ENCODE data around the gene ALAD.
"Not testable (repeated sequence)": the region's sequence is repeated elsewhere in the genome, so short reads cannot be mapped to it uniquely, and the experiment has no call there.

The ALAD gene

DNA sequence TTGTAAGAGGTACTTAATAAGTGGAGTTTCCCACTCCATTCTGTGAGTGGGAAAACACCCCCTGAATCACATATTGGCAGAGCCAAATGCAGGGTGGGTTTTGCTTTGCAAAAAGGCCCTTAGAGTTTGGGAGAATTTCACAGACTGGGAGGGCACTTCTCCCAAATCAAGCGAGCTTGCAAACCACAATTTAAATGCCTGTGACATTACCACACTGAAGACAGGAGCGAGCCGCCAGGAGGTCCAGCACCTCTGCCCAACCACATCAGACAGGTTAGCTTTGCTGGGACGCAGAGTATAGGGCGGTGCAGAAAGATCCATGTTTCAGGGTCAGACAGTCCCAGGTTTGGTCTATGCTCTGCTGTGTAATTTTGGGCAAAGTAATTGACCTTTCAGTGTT is 2.3 kb downstream of the ALAD start:
- DNase-seq (ENCODE audit: low spot score) = no peak

DNA sequence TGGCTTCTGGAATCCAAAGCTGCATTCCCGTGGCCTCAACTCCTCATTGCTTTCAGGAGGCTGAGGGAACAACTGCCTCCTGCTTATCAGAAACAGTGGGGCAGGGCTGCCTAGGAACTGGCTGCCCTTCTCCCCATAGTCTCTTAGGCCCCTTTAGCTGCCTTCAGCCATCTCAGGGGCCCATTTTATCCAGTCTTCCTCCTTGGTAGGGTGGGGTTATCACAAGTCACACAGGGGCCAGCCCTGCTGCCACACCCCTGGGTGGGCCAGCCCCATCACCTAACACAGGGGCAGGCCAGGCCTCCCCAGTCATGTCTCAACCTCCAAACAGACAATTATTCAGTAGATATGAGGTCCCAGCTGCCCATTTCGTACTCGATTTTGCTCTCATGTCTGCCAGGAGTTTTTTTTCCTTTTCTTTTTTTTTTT is 3.9 kb downstream of the ALAD start:
- no peak for DNase-seq (ENCODE audit: low spot score)

DNA sequence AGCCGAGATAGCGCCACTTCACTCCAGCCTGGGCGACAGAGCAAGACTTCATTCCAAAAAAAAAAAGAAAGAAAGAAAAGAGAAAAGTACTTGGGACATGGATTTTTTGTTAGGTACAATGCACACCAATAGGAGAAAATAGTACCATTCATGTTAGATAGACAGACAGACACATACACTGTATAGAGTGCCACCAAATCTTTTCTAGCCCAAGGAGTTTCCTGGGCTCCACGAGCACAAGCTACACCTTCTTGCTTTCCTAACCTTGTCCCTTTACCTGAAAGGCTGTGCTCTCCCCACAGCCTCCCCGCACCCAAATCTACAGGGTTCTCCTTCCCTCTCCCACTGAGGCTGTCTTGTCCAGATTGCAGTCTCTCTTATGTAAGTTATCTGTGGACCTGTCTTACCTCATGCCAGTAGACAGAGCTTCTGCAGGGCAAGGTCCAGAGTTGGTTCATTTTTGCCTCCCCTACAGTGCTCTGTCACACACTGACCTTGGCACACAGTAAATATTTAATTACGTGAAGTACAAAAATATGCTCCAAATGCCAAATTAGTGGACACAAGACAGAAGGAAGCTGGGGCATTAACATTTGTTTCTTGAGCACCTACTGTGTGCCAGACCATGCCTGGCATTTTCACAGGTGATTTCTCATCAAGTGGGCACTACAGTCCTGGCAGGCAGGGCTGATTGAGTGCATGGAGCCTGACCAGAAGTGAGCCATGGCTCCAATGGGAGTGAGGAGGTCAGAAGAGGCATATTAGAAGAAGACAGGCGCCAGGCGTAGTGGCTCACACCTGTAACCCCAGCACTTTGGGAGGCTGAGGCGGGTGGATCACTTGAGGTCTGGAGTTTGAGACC is 5.9 kb downstream of the ALAD start:
- DNase-seq (ENCODE audit: low spot score) = no peak

DNA sequence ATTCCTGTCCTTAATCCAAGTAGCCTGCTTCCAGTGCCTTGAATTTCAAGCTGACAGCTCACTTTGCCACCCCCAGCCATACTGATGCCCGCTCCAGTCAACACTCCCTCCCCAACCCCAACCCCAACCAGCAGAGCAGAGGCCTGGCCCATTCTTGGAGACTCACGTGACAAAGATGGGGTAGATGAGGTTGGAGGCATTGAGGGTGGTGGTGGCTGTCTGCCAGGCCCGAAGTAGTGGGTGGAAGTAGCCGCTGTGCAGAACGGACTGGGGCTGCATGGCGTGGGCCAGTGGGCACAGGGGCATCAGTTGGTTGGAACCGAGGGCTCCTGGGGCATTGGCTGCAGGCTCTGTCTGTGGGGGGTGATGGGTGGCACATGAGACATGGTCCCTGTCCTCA is 7.8 kb downstream of the ALAD start:
- no peak for DNase-seq (ENCODE audit: low spot score)

DNA sequence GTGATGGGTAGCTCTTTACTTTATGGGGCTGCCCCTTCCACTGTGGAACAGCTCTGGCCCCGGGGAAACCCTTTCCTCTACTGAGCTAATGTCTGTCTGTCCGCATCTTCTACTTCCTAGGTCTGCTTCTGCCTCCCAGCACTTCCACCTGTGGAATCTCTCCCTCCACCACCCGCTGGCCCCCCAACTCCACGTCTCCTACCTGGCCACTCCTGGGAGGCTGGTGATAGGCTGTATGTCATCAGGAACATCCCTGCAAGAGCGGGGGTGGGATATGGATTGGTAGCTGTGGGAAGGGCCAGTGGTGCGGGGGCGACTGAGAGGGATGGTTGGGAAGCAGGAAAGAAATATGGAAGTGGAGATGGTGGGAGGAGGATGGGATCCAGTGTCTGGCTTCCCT is 9.2 kb downstream of the ALAD start:
- DNase-seq (ENCODE audit: low spot score) = no peak

DNA sequence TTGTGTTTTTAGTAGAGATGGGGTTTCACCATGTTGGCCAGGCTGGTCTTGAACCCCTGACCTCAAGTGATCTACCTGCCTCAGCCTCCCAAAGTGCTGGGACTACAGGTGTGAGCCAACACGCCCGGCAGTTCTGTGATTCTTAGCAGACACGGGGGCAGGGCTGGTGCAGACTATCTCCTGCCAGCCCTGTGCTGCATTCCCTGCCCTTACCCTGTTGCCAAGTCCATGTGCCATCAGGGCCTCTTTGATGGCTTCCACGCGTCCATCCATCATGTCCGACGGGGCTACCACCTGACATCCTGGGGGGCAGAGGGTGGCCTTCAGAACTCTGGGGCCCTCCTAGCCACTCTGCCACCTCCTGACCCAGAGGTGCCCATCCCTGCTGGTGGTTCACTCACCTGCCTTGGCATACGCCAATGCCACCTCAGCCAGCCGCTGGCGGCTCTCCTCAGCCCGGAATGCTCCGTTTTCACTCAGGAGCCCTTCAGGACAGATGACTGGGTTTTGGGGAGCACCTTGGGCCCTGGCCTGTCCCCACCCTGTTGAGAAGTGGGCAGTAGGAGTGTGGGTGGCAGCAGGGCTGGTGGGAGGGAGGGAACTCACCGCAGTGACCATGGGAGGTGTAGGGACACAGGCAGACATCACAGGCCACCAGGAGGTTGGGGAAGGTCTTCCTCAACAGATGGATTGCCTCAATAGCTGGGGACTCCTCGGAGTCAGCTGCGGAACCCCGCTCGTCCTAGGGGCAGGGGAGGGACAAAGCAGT is 10.7 kb downstream of the ALAD start:
- no peak for DNase-seq (ENCODE audit: low spot score)

DNA sequence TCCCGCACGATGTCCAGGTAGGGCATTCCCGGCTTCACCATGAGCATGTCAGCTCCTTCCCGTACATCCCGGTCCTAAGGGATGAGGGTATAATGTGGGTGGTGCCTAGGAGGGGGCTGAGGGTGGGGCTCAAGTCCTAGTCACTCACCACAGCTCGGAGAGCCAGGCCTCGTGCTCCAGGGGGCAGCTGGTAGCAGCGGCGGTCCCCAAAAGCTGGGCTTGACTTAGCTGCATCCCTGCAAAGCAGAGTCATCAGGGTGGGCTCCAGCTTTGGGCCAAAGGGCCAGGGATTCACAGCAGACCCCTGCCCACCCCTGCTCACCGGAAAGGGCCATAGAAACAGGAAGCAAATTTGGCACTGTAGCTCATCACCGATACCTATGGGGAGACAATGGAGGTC is 11.6 kb downstream of the ALAD start:
- no peak for DNase-seq (ENCODE audit: low spot score)

DNA sequence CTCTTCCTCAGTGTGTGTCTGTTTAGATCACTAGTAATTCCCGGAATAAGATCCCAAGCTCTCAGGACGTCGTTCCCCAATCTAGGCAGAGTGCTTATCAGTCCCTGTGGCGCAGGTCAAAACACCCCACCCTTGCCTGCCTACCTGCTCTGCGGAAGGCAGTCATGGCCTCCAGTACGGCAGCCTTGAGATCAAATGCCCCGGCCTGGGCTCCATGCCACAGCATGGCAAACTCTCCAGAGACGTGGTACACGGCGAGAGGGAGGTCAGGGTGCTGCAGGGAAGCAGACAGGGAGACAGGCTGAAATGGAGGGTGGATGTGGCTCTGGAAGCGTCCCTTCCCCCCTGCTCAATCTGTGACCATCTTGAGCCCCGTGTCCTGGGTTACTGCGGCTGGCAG is 12.3 kb downstream of the ALAD start:
- no peak for DNase-seq (ENCODE audit: low spot score)

DNA sequence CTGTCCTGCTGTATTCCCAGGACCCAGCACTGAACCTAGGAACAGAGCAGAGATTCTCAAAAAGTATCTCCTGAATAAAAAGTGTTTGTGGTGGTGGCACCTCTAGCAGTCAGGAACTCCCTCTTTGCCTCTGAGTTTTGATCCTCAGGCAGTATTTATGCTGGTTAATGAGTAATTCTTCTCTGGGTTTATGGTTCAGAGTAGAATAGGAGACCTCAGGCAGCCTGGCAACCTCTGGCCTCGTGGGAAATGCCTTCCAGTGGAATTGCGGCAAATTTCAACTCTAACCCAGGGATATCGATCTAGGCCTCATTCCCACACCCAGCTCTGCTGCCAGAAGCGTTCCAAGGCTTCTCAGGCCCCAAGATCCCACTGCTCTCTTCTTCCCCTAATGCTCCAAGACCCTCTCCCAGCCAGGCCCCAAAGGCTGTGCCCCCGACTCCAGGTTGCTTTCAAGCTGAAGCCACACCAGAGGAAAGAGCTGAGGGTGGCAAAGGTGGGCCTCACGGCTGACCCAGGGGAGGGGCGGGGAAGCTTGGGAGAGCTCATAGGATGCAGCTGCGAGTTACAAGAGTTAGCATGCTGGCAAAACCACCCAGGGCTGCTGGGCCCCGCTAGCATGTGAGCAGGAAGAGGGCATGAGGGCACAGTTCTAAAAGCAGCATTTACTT is 13.4 kb downstream of the ALAD start:
- DNase-seq (ENCODE audit: low spot score) = no peak

DNA sequence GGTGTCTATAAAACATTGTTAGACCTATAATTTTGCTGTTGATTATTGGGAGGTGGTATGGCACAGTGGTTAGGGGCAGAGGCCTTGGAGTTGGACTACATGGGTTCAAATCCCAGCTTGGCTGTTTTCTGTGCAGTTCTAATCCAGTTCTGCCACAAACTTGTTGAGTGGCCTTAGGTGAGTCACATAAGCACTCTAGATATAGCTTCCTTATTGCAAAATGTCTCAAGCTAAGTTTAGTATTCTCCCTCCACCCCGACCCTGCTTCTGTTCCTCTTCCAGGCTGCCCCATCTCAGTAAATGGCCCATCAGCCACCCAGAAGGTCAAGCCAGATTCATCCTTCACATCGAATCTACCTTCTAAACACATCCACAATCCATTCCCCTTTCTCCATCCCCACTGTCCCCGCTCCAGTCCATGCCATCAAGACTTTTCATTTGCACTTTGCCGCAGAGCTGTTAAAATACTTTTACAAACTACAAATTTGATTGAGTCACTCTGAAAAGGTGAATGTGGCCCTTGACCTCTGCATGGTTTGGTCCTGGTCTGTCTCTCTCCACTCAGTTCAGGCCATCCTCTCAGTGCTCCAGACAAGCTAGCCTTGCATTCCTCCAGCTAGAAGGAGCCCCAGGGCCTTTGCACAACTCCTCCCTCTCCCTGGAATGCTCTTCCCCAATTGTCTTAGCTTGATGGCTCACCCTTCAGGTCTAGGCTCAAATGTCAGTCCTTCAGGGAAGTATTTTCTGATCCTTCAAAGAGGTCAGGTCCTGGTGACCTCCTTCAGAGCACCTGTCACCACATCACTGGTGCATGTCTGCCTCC is 14.3 kb downstream of the ALAD start:
- DNase-seq (ENCODE audit: low spot score) = no peak

DNA sequence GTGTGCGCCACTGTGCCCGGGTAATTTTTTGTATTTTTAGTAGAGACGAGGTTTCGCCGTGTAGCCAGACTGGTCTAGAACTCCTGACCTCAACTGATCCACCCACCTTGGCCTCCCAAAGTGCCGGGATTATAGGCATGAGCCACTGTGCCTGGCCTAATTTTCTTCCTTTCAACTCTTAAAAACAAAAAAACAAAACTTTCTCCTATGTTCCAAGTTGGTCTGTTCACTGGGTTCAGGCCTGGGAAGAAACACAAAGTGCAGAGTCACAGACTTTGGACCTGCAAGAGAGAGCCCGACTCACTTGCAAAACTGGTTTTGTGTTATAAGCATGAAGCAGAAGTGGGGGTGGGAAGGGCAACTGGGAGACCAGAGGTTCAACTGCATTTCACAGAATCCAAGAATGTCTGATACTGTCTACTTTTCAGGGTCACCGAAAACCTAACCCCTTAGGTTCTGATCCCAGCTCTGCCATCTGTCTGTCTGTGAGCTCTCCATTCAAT is 19.1 kb downstream of the ALAD start:
- DNase-seq (ENCODE audit: low spot score) = no peak

DNA sequence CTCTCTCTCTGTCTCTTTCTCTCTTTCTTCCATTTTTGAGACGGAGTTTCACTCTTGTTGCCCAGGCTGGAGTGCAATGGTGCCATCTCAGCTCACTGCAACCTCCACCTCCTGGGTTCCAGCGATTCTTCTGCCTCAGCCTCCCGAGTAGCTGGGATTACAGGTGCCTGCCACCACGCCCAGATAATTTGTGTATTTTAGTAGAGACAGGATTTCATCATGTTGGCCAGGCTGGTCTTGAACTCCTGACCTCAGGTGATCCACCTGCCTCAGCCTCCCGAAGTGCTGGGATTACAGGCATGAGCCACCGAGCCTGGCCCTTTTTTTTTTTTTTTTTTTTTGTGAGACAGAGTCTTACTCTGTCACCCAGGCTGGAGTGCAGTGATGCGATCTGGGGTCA is 19.6 kb downstream of the ALAD start:
- not testable (repeated sequence) for DNase-seq (ENCODE audit: low spot score)

DNA sequence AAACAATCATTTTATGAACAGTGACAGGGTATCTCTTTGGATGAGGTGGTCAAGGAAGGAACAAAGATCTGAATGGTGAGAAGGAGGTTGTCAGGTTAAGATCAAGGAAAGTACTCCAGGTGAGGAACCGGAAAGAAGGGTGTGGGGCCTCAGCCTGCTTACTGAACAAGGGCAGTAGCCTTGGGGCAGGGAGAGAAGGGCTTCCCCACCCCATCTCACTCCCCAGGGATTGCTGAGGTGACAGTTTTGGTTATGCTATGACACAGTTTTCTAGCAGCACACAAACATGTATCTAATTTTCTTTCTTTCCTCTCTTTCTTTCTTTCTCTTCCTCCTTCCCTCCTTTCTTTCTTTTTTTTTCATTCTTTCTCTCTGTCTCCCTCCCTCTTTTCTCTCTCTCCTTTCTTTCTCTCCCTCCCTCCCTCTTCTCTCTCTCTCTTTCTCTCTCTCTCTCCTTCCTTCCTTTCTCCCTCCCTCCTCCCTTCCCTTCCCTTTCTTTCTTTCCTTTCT is 20.2 kb downstream of the ALAD start:
- no peak for DNase-seq (ENCODE audit: low spot score)

DNA sequence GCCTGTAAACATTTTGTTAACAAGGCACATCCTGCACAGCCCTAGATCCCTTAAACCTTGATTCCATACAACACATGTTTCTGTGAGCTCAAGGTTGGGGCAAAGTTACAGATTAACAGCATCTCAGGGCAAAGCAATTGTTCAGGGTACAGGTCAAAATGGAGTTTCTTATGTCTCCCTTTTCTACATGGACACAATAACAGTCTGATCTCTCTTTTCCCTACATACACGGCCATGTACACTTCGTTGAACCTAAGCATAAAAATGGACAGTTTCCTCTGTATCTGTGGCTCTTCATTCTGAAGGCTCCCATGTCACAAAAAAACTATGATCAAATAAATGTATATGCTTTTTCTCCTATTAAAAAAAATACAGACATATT is 21.3 kb downstream of the ALAD start:
- DNase-seq (ENCODE audit: low spot score) = not testable (repeated sequence)

DNA sequence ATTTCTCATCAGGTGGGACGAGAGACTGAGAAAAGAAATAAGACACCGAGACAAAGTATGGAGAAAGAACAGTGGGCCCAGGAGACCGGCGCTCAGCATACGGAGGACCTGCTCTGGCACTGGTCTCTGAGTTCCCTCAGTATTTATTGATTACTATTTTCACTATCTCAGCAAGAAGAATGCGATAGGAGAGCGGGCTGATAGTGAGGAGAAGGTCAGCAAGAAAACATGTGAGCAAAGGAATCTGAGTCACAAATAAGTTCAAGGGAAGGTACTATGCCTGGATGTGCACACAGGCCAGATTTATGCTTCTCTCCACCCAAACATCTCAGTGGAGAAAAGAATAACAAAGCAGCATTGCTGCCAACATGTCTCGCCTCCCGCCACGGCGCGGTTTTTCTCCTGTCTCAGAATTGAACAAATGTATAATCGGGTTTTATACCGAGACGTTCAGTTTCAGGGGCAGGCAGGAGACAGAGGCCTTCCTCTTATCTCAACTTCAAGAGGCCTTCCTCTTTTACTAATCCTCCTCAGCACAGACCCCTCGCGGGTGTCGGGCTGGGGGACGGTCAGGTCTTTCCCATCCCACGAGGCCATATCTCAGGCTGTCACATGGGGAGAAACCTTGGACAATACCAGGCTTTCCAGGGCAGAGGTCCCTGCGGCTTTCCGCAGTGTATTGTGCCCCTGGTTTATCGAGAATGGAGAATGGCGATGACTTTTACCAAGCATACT is 21.8 kb downstream of the ALAD start:
- not testable (repeated sequence) for DNase-seq (ENCODE audit: low spot score)

DNA sequence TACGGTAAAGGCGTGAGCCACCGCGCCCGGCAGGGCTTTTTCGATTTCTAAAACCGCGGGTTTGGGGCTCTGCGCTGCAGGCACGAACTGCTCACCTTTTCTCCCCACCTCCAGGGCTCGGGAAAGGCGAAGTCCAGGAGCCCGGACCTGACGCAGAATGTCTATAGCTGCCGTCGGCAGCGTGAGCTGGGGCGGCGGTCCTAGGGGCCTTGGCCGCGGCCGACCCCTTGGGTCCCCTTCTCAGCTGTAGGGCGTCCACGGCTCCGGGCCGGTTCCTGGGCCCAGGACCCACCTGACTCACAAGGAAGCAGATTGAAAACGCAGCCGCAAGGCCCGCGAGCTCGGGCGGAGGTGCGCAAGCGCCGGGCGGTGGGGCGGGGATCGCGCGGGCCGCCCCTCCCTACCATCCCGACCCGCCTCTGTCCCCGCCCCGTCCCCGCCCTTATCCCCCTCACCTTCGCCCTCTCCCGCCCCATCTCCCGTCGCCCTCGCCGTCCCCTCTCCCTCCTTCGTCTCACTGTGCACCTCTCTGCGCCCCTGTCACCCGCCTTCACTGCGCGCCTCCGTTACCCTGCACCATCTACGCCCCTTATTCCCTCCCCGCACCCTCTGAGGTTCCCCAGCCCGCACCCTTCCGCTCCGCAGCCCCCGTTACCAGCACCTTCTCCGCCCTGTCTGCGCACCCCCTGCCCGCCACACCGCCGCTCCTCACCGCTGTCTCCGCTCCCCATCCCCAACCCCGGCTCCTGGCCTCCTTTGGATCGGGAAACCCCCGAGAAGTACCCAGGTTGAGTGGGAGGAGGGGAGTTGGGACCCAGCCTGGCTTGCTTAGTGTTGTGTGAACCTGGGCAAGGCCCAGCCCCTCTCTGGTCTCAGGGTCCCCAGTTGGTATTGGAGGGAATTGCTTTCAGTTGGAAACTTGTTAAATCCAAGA is 24.2 kb downstream of the ALAD start, which contains the start of gene HDHD3:
TSS of gene HDHD3 (minus strand) at position 353 of the 934 bp plus-strand sequence. CDS start 2,632 bp downstream, outside the sequence.
- peak; percentile 83 for DNase-seq (ENCODE audit: low spot score)

DNA sequence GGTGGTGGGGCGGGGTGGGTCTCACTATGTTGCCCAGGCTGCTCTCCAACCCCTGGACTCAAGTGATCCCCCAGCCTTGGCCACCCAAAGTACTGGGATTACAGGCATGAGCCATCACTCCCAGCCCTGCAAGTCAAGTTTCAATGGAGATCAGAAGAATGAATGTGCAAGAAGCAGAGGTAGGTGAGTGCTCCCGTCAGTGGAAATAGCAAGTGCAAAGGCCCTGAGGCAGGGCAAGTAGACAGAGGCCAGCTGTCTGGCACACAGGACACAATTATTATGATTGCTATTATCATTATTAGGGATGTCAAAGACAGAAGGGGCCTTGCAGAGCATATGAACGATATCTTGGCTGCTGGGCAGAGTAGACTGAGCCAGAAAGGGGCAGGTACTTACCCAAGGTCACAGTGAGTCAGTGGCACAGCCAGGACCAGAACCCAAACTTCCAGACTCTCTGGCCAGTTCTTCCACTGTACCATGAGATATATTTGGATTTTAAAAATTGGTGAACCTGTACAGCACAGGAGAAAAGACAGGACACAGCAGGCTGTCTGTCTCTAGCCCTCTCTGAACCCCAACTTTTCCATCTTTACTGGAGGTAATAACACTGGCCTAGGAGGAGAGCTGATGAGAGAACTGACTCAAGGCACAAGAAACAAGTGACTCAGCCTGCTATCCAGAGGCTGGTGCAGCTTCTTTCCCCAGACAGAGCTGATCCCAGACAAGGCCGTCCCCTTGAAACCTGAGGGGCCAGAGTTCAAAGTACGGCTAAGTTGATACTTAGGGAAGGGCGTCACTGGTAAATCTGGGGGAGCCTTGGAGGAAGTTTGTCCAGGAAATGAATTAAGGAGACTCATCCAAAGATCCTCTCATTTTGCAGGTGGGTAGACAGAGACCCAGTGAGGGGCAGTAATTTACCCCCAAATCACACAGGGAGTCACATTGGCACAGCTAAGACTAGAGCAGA is 25.7 kb downstream of the ALAD start:
- DNase-seq (ENCODE audit: low spot score) = no peak

DNA sequence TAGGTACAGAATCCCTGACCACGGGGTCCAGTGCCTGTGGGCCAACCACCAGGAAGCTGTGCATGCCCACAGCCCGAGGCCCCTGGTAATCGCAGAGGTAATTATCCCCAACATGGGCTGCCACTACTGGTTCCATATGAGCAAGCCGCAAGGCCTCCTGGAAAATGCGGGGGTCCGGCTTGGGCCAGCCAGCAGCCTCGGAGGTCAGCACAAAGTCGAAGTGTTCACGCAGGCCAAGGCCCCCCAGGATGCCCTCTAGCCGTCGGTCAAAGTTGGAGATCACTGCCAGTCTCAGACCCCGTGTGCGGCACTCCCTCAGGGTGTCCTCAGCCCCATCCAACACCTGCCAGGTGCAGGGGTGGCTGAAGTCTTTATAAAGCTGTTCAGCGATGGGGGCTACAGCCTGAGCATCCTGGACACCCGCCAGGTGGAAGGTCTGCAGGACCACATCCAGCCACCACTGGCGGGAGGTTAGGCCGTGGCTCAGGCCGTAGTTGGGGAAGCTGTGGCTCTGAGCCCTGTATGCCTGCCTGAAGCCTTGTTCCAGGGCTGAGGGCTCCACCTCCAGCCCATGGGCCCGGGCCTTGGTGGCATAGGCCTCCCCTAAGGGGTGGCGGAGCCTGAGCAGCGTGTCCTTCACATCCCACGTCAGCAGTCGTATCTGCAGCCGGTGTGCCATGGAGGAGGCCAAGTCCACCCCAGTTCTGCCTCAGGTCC is 27.2 kb downstream of the ALAD start:
- no peak for DNase-seq (ENCODE audit: low spot score)

All from cerebellar cortex (tissue), 1 donor.